HCT116 (cell line): Measurements from ENCODE around the gene CYP51A1.

Experiments used
- EGR1 ChIP-seq: IDR thresholded peaks from 2 replicates; pipeline ENCODE4 v1.6.1; 2012; ENCODE audit warnings: low read depth
- EZH2 ChIP-seq: fragments of 200-600 bp; sonication (generic); IDR thresholded peaks from 2 replicates; pipeline ENCODE4 v1.6.1; 2017; ENCODE audit warnings: antibody characterized with exemption, mixed run types
- EZH2phosphoT487 ChIP-seq: fragments of 200-600 bp; IDR thresholded peaks from 2 replicates; pipeline ENCODE4 v1.6.1; 2018; ENCODE audit warnings: antibody characterized with exemption, borderline replicate concordance
- JUND ChIP-seq: IDR thresholded peaks from 2 replicates; pipeline ENCODE4 v1.6.1; 2012
- SP1 ChIP-seq: IDR thresholded peaks from 2 replicates; pipeline ENCODE4 v1.6.1; 2012; ENCODE audit warnings: low read depth
- YY1 ChIP-seq: IDR thresholded peaks from 2 replicates; pipeline ENCODE4 v1.6.1; 2011; ENCODE audit warnings: low read length, low read depth, moderate library complexity, mild to moderate bottlenecking; ENCODE audit not compliant: insufficient replicate concordance; ENCODE audit errors: extremely low read depth
- TF ChIP-seq, protein P1 (sequence below): IDR thresholded peaks from 2 replicates; pipeline ENCODE4 v1.6.1; 2012
- TF ChIP-seq, protein P2 (sequence below), 3 experiments: fragments of 200-600 bp in 1 of 3; sonication (generic) in 1 of 3; IDR thresholded peaks in 2 of 3; conservative IDR thresholded peaks in 1 of 3; 2 replicates each; pipeline ENCODE4 v1.5.1; 2012 to 2017; ENCODE audit warnings: low read depth in 2 of 3, low read length in 2 of 3, antibody characterized with exemption in 1 of 3, borderline replicate concordance in 1 of 3, control low read depth in 1 of 3, mild to moderate bottlenecking in 1 of 3, mixed read lengths in 1 of 3, mixed run types in 1 of 3, moderate library complexity in 1 of 3; ENCODE audit not compliant: insufficient read depth in 1 of 3

DNA sequence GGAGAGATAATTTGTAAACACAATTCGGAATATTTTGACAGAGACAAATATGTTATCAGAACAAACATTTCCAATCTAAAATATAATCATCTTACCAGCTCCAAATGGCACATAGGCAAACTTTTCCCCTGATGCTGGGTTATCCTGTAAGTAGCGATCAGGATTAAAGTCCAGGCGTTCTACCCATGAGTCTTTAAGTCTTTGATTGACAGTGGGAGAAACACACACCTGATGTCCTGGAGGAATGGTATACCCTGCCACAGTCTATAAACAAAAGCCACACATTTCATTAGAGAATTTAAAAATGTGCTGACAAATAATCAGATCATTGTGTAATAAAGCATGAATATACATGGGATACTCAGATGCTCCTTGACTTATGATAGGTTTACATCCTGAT lies 17.3 kb downstream of the CYP51A1 start:
- TF ChIP-seq EZH2 (no peak), JUND (no peak), SP1 (no peak), EZH2phosphoT487 (no peak), YY1 (no peak), EGR1 (no peak)
- TF ChIP-seq, protein P1, sequence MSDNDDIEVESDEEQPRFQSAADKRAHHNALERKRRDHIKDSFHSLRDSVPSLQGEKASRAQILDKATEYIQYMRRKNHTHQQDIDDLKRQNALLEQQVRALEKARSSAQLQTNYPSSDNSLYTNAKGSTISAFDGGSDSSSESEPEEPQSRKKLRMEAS: no peak
- TF ChIP-seq, protein P2, sequence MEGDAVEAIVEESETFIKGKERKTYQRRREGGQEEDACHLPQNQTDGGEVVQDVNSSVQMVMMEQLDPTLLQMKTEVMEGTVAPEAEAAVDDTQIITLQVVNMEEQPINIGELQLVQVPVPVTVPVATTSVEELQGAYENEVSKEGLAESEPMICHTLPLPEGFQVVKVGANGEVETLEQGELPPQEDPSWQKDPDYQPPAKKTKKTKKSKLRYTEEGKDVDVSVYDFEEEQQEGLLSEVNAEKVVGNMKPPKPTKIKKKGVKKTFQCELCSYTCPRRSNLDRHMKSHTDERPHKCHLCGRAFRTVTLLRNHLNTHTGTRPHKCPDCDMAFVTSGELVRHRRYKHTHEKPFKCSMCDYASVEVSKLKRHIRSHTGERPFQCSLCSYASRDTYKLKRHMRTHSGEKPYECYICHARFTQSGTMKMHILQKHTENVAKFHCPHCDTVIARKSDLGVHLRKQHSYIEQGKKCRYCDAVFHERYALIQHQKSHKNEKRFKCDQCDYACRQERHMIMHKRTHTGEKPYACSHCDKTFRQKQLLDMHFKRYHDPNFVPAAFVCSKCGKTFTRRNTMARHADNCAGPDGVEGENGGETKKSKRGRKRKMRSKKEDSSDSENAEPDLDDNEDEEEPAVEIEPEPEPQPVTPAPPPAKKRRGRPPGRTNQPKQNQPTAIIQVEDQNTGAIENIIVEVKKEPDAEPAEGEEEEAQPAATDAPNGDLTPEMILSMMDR (IDR thresholded peaks at IDR 0.05 in 2 of 3, conservative IDR thresholded peaks at IDR 0.05 in 1 of 3; ENCODE audit: borderline replicate concordance in 1 of 3, insufficient read depth in 1 of 3, low read depth in 2 of 3, low read length in 2 of 3): no peak
